ENCODE measurements around the gene GTF2F2.

- TF ChIP-seq CTCF (conservative IDR thresholded peaks at IDR 0.05) (no peak), ZFX (IDR thresholded peaks at IDR 0.05) (no peak)
Measured at GRCh38 chr13:45195421-45195820, 75.1 kb downstream of the GTF2F2 start.

Data from C4-2B (cell line).